Hematopoietic multipotent progenitor cell treated with erythropoietin and hydrocortisone succinate and interleukin-3 and kit ligand, for 8 days (in vitro differentiated cells): Measurements from ENCODE around the gene F8A1.
"Not testable (repeated sequence)": the region's sequence is repeated elsewhere in the genome, so short reads cannot be mapped to it uniquely, and the experiment has no call there.

ENCODE experiments used
- DNase-seq: peaks from one replicate; pipeline ENCODE4 v3.0.0-alpha.2; 2015

Gene F8A1

DNA sequence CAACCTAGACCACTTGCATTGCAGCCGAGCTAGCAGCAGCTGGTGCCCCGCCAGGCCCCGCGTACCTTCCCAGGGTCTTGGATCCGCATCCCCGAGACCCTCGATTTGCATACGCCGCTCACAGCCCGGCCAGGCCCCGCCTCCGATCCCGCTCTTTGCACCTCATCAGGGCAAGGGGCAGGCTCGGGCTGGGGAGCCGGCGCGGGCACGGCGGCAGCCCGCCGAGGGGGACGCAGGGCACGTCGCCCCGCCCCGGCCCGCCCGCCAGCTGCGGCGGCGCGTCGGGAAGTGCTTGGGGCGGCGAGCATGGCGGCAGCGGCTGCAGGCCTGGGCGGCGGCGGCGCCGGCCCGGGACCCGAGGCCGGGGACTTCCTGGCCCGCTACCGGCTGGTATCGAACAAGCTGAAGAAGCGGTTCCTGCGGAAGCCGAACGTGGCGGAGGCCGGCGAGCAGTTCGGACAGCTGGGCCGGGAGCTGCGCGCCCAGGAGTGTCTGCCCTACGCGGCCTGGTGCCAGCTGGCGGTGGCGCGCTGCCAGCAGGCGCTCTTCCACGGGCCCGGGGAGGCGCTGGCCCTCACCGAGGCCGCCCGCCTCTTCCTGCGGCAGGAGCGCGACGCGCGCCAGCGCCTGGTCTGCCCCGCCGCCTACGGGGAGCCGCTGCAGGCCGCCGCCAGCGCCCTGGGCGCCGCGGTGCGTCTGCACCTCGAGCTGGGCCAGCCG is at the start of gene F8A1:
TSS of gene F8A1 (plus strand) at position 287 of the 720 bp plus-strand sequence. CDS start at position 307, 20 bp downstream.
- not testable (repeated sequence) for DNase-seq

DNA sequence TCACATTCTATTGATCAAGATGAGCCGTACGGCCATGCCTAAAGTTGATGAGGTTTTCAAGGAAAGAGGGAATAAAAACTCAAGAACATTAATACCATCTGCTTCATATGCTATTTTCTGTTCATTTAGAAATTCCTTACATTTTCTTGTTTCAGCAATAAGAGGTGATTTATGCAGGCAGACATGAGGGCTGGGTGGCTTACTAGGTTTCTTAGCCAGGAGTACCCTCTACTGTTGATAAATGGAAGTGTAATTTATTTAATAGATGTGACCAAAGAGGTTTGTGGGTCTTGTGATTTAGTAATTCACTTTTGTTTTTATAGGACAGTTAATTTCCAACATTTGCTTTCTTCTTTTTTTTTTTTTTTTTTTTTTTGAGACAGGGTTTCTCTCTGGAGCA is 45.3 kb upstream of the F8A1 start:
- DNase-seq: peak; percentile 77

DNA sequence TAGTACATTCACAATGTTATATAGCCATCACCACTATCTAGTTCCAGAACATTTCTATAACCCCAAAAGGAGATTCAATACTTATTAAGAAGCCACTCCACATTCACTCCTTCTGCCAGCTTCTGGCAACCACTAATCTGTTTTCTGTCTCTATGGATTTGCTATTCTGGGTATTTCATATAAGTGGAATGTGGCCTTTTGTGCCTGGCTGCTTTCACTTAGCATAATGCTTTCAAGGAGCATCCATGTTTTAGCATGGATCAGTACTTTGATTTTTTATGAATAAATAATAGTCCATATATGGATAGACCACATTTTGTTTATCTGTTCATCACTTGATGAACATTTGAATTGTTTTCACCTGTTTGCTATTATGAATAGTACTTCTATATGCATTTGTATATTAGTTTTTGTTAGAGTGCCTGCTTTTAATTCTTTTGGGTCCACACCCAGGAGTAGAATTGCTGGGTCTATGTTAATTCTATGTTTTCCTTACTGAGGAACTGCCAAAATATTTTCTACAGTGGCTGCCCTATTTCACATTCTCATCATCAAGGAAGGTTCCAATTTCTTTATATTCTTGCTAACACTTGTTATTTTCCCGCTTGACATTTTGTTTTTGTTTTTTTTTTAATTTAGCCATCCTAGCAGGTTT is 35.1 kb upstream of the F8A1 start:
- no peak for DNase-seq

DNA sequence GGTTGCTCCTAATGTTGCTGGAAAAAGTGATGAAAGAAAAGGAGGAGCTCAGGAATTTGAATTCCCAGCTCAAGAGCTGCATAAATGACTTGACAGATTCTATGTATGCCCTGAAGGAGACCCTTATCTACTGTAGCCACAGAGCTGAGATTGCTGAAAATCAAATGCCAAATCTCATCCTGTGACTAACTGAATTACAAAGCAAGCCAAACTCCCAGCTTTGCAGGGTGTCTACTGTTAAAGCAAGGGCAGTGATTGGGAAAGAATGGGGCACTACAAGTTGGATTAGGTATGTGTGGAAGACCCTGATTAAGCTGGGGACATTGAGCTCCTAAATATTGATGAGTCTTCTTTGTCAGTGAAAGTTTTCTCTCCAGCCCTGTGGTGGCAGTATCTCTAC is 30.9 kb upstream of the F8A1 start:
- no peak for DNase-seq

DNA sequence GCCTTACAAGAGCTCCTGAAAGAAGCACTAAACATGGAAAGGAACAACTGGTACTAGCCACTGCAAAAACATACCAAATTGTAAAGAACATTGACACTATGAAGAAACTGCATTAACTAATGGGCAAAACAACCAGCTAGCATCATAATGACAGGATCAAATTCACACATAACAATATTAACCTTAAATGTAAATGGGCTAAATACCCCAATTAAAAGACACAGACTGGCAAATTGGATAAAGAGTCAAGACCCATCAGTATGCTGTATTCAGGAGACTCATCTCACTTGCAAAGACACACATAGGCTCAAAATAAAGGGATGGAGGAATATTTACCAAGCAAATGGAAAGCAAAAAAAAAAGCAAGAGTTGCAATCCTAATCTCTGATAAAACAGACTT is 17.6 kb upstream of the F8A1 start:
- not testable (repeated sequence) for DNase-seq

DNA sequence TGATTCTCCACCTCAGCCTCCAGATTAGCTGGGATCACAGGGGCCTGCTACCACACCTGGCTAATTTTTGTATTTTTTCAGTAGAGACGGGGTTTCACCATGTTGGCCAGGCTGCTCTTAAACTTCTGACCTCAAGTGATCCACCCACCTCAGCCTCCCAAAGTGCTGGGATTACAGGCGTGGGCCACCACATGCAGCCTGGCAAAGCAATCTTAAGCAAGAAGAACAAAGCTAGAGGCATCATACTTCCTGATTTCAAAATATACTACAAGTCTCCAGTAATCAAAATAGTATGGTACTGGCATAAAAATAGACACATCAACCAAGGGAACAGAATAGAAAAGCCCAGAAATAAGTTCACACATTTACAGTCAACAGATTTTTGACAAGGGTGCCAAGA is 12.8 kb upstream of the F8A1 start:
- no peak for DNase-seq

DNA sequence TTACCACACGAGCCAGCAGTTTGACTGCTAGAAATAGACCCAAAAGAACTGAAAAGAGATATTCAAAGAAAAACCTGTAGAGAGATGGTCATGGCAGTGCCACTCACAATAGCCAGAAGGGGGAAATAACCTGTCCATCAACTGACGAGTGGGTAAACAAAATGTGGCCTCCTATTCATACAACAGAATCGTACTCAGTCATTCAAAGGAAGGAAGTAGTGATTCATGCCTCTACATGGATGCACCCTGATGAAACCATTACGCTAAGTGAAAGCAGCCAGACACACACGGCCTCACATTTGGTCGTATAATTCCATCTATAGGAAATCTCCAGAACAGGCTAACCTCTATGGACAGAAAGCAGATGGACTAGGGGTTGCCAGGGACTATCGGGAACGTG is 2.1 kb upstream of the F8A1 start:
- DNase-seq: not testable (repeated sequence)

DNA sequence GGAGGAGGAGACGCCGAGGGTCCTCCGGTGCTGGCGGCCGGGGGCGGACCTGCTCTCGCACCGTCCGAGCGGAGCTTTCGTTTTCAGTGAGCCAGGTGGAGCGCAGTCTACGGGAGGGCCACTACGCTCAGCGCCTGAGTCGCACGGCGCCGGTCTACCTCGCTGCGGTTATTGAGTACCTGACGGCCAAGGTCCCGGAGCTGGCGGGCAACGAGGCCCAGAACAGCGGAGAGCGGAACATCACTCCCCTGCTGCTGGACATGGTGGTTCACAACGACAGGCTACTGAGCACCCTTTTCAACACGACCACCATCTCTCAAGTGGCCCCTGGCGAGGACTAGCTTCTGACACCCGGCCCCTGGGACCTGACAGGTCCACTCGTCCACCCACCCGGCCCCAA is 1.1 kb upstream of the F8A1 start:
- DNase-seq: not testable (repeated sequence)

DNA sequence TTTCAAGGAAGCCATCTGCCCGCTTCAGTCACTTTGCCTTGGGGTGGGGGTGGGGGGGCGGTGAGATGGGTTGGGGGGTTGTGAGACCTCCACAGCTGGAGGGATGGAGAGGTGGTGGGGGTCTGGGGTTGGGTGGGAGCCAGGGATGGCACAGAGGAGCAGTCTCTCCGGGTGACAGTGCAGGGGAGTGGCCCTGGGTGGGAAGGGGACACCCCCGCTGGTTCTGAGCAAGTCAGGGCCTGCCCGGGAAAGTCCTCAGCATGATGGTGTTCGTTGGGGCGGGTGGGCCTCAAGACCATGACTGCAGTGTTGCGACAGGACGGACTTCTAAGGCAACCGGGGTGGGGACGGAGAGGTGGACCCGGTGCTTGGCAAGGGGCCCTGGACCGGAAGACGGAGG is 606 bp upstream of the F8A1 start:
- DNase-seq: not testable (repeated sequence)

DNA sequence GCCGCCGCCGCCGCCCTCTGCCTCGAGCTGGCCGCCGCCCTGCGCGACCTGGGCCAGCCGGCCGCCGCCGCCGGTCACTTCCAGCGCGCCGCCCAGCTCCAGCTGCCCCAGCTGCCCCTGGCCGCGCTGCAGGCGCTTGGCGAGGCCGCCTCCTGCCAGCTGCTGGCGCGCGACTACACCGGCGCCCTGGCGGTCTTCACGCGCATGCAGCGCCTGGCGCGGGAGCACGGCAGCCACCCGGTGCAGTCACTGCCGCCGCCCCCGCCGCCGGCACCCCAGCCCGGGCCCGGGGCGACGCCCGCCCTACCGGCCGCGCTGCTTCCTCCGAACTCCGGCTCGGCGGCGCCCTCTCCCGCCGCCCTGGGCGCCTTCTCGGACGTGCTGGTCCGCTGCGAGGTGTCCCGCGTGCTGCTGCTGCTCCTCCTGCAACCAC is 650 bp downstream of the F8A1 start:
- DNase-seq: not testable (repeated sequence)

DNA sequence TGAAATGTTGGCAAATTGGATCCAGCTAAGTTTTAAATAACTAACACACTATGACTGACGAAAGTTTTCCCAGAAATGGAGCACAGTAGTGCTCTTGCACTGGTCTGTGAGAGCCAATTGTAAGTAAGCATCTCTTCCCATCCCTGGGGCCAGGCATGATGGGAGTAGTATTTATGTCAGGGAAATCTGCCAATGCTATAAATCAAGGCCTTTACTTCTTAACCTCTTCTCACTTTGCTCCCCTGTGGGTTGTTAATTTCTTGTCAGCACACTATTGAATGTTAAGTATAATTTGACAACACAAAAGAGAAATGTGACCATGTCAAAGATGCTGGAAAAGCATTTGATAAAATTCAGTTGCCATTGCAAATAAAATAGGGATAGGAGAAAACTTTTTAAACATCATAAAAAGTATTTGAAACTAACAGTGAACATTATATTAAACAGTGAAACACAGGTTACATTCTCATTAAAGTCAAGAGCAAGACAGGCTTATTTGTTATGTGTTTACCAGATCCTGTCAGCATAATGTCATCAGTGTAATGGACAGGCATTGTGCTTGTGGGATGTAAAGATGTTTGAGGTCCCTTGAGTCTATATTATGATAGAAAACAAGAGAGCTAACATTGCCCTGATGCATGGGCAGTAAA is 5.0 kb downstream of the F8A1 start:
- DNase-seq: no peak

DNA sequence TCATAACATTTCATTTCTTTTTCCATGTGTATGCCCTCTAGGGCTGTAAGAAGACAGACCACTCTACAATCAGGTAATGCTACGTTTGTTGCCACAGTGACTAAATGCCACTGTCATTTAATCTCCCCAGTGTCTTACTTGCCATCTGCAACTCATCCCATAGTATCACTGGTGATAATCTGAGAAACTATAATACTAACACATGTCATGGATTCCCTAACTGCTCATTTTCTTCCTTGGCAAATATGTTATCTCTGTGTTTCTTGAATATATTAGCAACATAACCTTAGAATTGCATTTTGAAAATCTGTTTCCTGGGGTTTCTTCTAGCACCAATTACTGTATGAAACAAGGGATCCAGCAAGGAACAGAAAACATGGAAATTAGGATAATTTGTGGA is 6.1 kb downstream of the F8A1 start:
- no peak for DNase-seq

DNA sequence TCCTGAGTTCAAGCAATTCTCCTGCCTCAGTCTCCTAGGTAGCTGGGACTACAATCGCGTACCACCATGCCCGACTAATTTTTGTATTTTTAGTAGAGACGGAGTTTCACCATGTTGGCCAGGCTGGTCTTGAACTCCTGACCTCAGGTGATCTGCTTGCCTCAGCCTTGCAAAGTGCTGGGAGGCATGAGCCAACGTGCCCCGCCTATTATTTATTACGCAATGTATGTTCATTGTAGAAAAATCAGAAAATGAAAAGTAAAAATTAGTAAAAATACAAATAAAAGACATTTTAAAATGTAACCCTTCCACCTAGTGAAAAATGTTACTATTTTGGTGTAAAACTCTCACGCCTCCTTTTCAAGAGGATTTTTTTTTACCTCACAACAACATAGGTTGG is 14.2 kb downstream of the F8A1 start:
- no peak for DNase-seq

DNA sequence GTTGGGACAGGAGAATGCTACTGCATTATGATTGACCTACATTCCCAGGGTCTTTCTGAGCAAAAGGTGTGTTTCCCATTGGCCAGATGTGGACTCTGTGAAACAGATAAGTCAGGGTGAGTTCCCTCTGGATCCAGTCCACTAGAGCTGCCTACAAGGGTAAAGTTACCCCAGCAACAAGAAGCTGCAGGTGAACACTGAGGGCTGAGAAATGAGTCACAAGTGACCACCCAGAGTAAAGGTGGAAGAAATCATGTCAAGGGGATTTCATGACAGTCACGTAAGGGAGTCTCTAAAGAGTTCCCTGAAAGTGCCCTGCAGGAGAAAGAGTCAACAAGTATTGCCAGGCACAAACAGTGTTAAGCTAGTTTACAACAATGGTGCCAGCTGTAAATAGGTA is 16.3 kb downstream of the F8A1 start:
- DNase-seq: no peak

DNA sequence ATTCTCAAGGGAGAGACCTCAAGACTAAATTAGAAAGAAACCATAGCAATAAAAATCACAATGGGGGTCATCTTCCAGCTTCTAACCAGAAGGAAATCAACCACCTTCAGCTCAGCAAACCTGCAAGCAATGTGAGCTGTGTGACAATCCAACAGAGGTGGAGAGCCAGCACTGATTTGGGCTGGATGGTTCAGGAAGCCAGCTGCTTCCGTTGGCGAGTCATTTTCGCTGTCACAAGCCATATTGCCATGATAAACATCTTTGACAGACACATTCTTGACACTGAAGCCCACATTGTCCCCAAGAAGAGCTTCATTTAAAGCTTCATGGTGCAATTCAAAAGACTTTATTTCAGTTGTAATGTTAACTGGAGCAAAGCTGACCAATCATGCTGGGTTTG is 22.7 kb downstream of the F8A1 start:
- no peak for DNase-seq

DNA sequence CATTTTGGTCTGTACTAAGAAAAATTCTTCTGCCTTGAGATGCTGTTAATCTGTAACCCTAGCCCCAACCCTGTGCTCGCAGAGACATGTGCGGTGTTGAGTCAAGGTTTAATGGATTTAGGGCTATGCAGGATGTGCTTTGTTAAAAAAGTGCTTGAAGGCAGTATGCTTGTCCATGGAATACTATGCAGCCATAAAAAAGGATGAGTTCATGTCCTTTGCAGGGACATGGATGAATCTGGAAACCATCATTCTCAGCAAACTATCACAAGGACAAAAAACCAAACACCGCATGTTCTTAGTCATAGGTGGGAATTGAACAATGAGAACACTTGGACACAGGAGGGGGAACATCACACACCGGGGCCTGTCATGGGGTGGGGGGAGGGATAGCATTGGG is 23.9 kb downstream of the F8A1 start:
- not testable (repeated sequence) for DNase-seq

DNA sequence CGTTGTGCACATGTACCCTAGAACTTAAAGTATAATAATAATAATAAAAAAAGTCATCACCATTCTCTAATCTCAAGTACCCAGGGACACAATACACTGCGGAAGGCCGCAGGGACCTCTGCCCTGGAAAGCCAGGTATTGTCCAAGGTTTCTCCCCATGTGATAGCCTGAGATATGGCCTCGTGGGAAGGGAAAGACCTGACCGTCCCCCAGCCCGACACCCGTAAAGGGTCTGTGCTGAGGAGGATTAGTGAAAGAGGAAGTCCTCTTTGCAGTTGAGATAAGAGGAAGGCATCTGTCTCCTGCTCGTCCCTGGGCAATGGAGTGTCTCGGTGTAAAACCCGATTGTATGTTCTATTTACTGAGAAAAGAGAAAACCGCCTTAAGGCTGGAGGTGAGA is 24.4 kb downstream of the F8A1 start:
- not testable (repeated sequence) for DNase-seq

DNA sequence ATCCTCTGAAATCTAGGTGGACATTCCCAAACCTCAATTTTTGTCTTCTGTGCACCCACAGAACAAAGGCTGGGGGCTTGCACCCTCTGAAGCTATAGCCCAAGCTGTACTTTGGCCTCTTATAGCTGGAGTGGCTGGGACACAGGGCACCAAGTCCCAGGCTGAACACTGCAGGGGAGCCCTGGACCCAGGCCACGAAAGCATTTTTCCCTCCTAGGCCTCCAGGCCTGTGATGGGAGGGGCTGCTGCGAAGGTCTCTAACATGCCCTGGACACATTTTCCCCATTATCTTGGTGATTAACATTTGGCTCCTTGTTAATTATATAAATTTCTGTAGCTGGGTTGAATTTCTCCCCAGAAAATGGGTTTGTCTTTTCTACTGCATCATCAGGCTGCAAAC is 27.9 kb downstream of the F8A1 start:
- DNase-seq: no peak

DNA sequence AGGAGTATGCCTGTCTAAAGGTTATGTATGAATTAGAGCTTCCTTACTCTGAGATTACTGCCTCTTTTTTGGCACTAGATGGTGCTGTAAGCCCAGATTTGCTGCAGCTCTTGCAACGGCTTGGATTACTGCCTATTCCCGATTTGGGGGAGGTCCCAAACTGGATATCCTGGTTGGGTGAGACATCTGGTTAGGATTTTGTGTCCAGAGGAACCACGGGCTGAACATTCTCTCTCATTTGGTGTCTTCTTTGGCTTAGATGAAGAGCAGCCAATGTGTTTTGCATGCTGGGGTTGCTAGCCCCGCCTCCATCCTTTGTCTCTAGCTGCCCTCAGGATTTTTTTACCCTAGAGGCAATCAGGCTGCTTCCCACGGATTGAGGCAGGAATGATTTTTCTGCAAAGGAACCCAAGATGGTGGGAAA is 31.9 kb downstream of the F8A1 start:
- DNase-seq: peak; percentile 55

DNA sequence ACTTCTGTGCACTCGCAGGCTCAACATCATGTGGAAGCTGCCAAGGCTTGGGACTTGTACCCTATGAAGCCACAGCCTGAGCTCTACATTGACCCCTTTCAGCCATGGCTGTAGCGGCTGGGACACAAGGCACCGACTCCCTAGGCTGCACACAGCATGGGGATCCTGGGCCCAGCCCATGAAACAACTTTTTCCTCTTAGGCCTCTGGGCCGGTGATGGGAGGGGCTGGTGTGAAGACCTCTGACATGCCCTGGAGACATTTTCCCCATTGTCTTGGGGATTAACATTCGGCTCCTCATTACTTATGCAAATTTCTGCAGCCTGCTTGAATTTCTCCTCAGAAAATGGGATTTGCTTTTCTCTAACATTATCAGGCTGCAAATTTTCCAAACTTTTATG is 38.6 kb downstream of the F8A1 start:
- not testable (repeated sequence) for DNase-seq
